ENCODE results near the gene KAT5. TPM values are rescaled to one million over a fixed set of nuclear protein-coding genes. Genes with fewer than 3 reads are reported as not detected.

KAT5 gene
- total RNA-seq, 4 donors from 2014 or later, result 51.6 to 203 (median 74.1) TPM

- WGBS, 2 donors (ENCODE audit: low coverage in 1 of 2), result 80 to 83% methylated on average over 1 to 5 of the region's 5 CpGs
- H3K36me3 ChIP-seq, result peaks cover 0 to 3% (median 1%) of the 10 kb centered on the region in 4 donors
- H3K9me3 ChIP-seq, result no peaks in the 10 kb centered on the region
- H3K27me3 ChIP-seq, result no peaks in the 10 kb centered on the region
- H3K4me3 ChIP-seq, result no peak overlapping the region
- DNase-seq, result no peak
- in situ Hi-C loops (cut with MboI; ENCODE audit: low pct_ligation_motif_present in 1 of 4, low pct_unique_long_range_greater_than_20kb in 1 of 4, low sequenced_read_pairs in 3 of 4), result loop anchor here in 3 of 4 donors (25.0 kb wide), 2 partner anchors 104 to 279 kb away; no protein-coding TSS in a partner anchor
- no peak overlapping the region for H3K27ac ChIP-seq
- intact Hi-C loops (cut with DNase I; ENCODE audit: low total_unique reads), result loop anchor here (10.0 kb wide), 2 partner anchors 74 to 276 kb away; partner anchors contain the start of gene SIPA1
- TF ChIP-seq EP300 (IDR thresholded peaks at IDR 0.05; ENCODE audit: low read depth), result no peak
- no peak for TF ChIP-seq POLR2AphosphoS5 (IDR thresholded peaks at IDR 0.05)
- no peak for TF ChIP-seq POLR2A (IDR thresholded peaks at IDR 0.05)
- no peak for TF ChIP-seq CTCF (IDR thresholded peaks at IDR 0.05)
- H3K4me1 ChIP-seq, result peaks cover 9 to 29% (median 20%) of the 10 kb centered on the region in 4 donors
Observed at GRCh38 chr11:65708451-65708850, 3.6 kb upstream of the KAT5 start.

- in situ Hi-C loops (cut with MboI; ENCODE audit: low pct_ligation_motif_present in 1 of 4, low pct_unique_long_range_greater_than_20kb in 1 of 4, low sequenced_read_pairs in 3 of 4), result loop anchor here (10.0 to 25.0 kb wide), 4 partner anchors 65 to 278 kb away; no protein-coding TSS in a partner anchor
Observed at GRCh38 chr11:65709661-65710060, 2.4 kb upstream of the KAT5 start.

GRCh38 chr11:65710421-65710820 lies 1.6 kb upstream of the KAT5 start:
- no peak for DNase-seq
- H3K4me1 ChIP-seq, result peaks cover 9 to 31% (median 19%) of the 10 kb centered on the region in 4 donors
- H3K4me3 ChIP-seq, result no peak overlapping the region
- WGBS, 2 donors (ENCODE audit: low coverage in 1 of 2), result 69 to 75% methylated on average over 2 to 3 of the region's 3 CpGs
- H3K27ac ChIP-seq, result peak overlapping the region; percentile 91 to 99 (median 93)
- TF ChIP-seq POLR2A (IDR thresholded peaks at IDR 0.05) (no peak), POLR2AphosphoS5 (IDR thresholded peaks at IDR 0.05) (no peak), EP300 (IDR thresholded peaks at IDR 0.05; ENCODE audit: low read depth) (no peak), CTCF (IDR thresholded peaks at IDR 0.05) (no peak)
- H3K36me3 ChIP-seq, result peaks cover 0 to 20% (median 11%) of the 10 kb centered on the region in 4 donors
- no peaks in the 10 kb centered on the region for H3K9me3 ChIP-seq
- intact Hi-C loops (cut with DNase I; ENCODE audit: low total_unique reads) (loop anchor here (5.0 kb wide), 2 partner anchors 72 to 107 kb away; partner anchors contain the start of gene AP5B1), in situ Hi-C loops (cut with MboI; ENCODE audit: low pct_ligation_motif_present in 1 of 4, low pct_unique_long_range_greater_than_20kb in 1 of 4, low sequenced_read_pairs in 3 of 4) (loop anchor here (10.0 to 25.0 kb wide), 4 partner anchors 64 to 277 kb away; no protein-coding TSS in a partner anchor)
- H3K27me3 ChIP-seq, result no peaks in the 10 kb centered on the region

More at GRCh38 chr11:65709661-65710060, 2.4 kb upstream of the KAT5 start:
- no peak overlapping the region for H3K27ac ChIP-seq
- TF ChIP-seq CTCF (IDR thresholded peaks at IDR 0.05) (no peak), POLR2A (IDR thresholded peaks at IDR 0.05) (no peak), POLR2AphosphoS5 (IDR thresholded peaks at IDR 0.05) (no peak), EP300 (IDR thresholded peaks at IDR 0.05; ENCODE audit: low read depth) (no peak)
- H3K36me3 ChIP-seq, result peaks cover 0 to 12% (median 8%) of the 10 kb centered on the region in 4 donors
- H3K4me1 ChIP-seq, result peaks cover 9 to 31% (median 19%) of the 10 kb centered on the region in 4 donors
- no peaks in the 10 kb centered on the region for H3K9me3 ChIP-seq
- 67 to 75% methylated on average over 4 to 8 of the region's 8 CpGs for WGBS, 2 donors (ENCODE audit: low coverage in 1 of 2)
- no peaks in the 10 kb centered on the region for H3K27me3 ChIP-seq
- no peak overlapping the region for H3K4me3 ChIP-seq
- no peak for DNase-seq
- intact Hi-C loops (cut with DNase I; ENCODE audit: low total_unique reads), result loop anchor here (5.0 to 10.0 kb wide), 4 partner anchors 73 to 275 kb away; partner anchors contain the start of genes AP5B1 and SIPA1

- no peak for DNase-seq
- no peaks in the 10 kb centered on the region for H3K27me3 ChIP-seq
- peaks cover 0 to 40% (median 16%) of the 10 kb centered on the region in 4 donors for H3K36me3 ChIP-seq
- H3K9me3 ChIP-seq, result no peaks in the 10 kb centered on the region
- intact Hi-C loops (cut with DNase I; ENCODE audit: low total_unique reads) (loop anchor here (5.0 kb wide), 2 partner anchors 70 to 105 kb away; partner anchors contain the start of gene AP5B1), in situ Hi-C loops (cut with MboI; ENCODE audit: low pct_ligation_motif_present in 1 of 4, low pct_unique_long_range_greater_than_20kb in 1 of 4, low sequenced_read_pairs in 3 of 4) (loop anchor here (10.0 to 25.0 kb wide), 4 partner anchors 62 to 275 kb away; no protein-coding TSS in a partner anchor)
- TF ChIP-seq EP300 (IDR thresholded peaks at IDR 0.05; ENCODE audit: low read depth) (no peak), POLR2A (IDR thresholded peaks at IDR 0.05) (no peak), CTCF (IDR thresholded peaks at IDR 0.05) (no peak), POLR2AphosphoS5 (IDR thresholded peaks at IDR 0.05) (no peak)
- WGBS, 2 donors (ENCODE audit: low coverage in 1 of 2), result 28% methylated on average over 11 of the region's 11 CpGs; no CpG with 5 or more reads in 1 of the 2 donors
- H3K4me3 ChIP-seq, result peak overlapping the region; percentile 59 to 84 (median 67)
- peaks cover 9 to 26% (median 15%) of the 10 kb centered on the region in 4 donors for H3K4me1 ChIP-seq
- peak overlapping the region; percentile 91 to 99 (median 93) for H3K27ac ChIP-seq
Observed at GRCh38 chr11:65712633-65713076, 603 bp downstream of the KAT5 start.

All from transverse colon (tissue), 4 donors.